H1 (cell line): ENCODE results near the gene SMARCE1. TPM values are rescaled to one million over a fixed set of nuclear protein-coding genes. Genes with fewer than 3 reads are reported as not detected.

Experiments
- CTCF ChIA-PET: fragments of 300-600 bp; sonication (Branson Sonifier 250); formaldehyde crosslinking; loops from one replicate; lab custom pipeline; 2021; ENCODE audit not compliant: partially characterized antibody; lab: Charles Lee
- POLR2A ChIA-PET: fragments of 300-600 bp; sonication (Branson Sonifier 250); formaldehyde crosslinking; loops from one replicate; lab custom pipeline; 2021; ENCODE audit warnings: inconsistent platforms; ENCODE audit not compliant: partially characterized antibody; lab: Charles Lee
- DNase-seq, 2 experiments: peaks; one replicate each; pipeline versions ENCODE4 v3.0.0 to v3.0.0-alpha.2; 2010 to 2022; ENCODE audit warnings: low spot score in 2 of 2, low read depth in 1 of 2, mixed read lengths in 1 of 2
- FAIRE-seq: peaks from 2 replicates; lab custom pipeline; 2011; peaks lifted over from hg19 to GRCh38; lab: Jason Lieb, UNC
- H2AFZ ChIP-seq: 2 replicates; pipeline ENCODE4 v1.8.1; 2012; ENCODE audit warnings: low read length, inconsistent platforms
- H2AK5ac ChIP-seq: 2 replicates; pipeline ENCODE4 v1.6.1; 2013; ENCODE audit warnings: low read depth, low read length
- H2BK120ac ChIP-seq: replicated peaks from 2 replicates; pipeline ENCODE3; 2013; ENCODE audit warnings: low read depth, low read length, inconsistent platforms
- H2BK12ac ChIP-seq: 2 replicates; pipeline ENCODE4 v1.6.1; 2013; ENCODE audit warnings: low read depth, low read length
- H2BK15ac ChIP-seq: 2 replicates; pipeline ENCODE4 v1.6.1; 2013; ENCODE audit warnings: low read length
- H2BK20ac ChIP-seq: 2 replicates; pipeline ENCODE4 v1.6.1; 2013; ENCODE audit warnings: low read length
- H2BK5ac ChIP-seq: 2 replicates; pipeline ENCODE4 v1.6.1; 2013; ENCODE audit warnings: low read depth, low read length
- H3K14ac ChIP-seq: 2 replicates; pipeline ENCODE4 v1.6.1; 2013; ENCODE audit warnings: inconsistent platforms; ENCODE audit not compliant: insufficient read length
- H3K18ac ChIP-seq: 2 replicates; pipeline ENCODE4 v1.6.1; 2013; ENCODE audit warnings: low read length; ENCODE audit errors: extremely low read depth
- H3K23ac ChIP-seq: 2 replicates; pipeline ENCODE4 v1.6.1; 2013; ENCODE audit warnings: inconsistent platforms; ENCODE audit not compliant: insufficient read length
- H3K23me2 ChIP-seq: 2 replicates; pipeline ENCODE4 v1.6.1; 2013; ENCODE audit warnings: low read depth, low read length
- H3K27ac ChIP-seq: 2 replicates; pipeline ENCODE4 v1.6.1; 2011; ENCODE audit warnings: low read depth, low read length, inconsistent platforms
- H3K27me3 ChIP-seq, 4 experiments: replicated peaks in 1 of 4; 1 replicate in 1 of 4; 2 replicates in 3 of 4; pipeline versions ENCODE4 v1.6.1 to v1.8.1; 2011 to 2013; ENCODE audit warnings: low read length in 3 of 4, mild to moderate bottlenecking in 3 of 4, inconsistent platforms in 2 of 4, mixed read lengths in 2 of 4, moderate library complexity in 1 of 4; ENCODE audit not compliant: control insufficient read depth in 3 of 4, insufficient read depth in 3 of 4; ENCODE audit errors: extremely low read depth in 1 of 4
- H3K36me3 ChIP-seq, 4 experiments: 2 replicates each; pipeline versions ENCODE4 v1.6.1 to v1.8.1; 2011 to 2013; ENCODE audit warnings: mild to moderate bottlenecking in 4 of 4, low read length in 3 of 4, moderate library complexity in 2 of 4, control low read depth in 1 of 4, inconsistent platforms in 1 of 4; ENCODE audit not compliant: insufficient read depth in 4 of 4, control insufficient read depth in 2 of 4
- H3K4ac ChIP-seq: replicated peaks from 2 replicates; pipeline ENCODE3; 2013; ENCODE audit warnings: low read length, low read depth, mixed read lengths, inconsistent platforms; ENCODE audit not compliant: insufficient read length
- H3K4me1 ChIP-seq, 4 experiments: replicated peaks in 1 of 4; 1 replicate in 1 of 4; 2 replicates in 3 of 4; pipeline versions ENCODE4 v1.6.1 to v1.8.1; 2011 to 2013; ENCODE audit warnings: low read length in 3 of 4, inconsistent platforms in 2 of 4, mixed read lengths in 1 of 4; ENCODE audit not compliant: insufficient read depth in 4 of 4, control insufficient read depth in 3 of 4
- H3K4me2 ChIP-seq, 2 experiments: 2 replicates each; pipeline versions ENCODE4 v1.6.1 to v1.8.1; 2011 to 2013; ENCODE audit warnings: low read depth in 2 of 2, low read length in 2 of 2, control low read depth in 1 of 2, inconsistent platforms in 1 of 2, mild to moderate bottlenecking in 1 of 2; ENCODE audit not compliant: insufficient read depth in 1 of 2
- H3K4me3 ChIP-seq, 4 experiments: fragments of 200-600, 300-600 bp in 1 of 4; sonication (generic), shearing (Covaris generic), sonication (Bioruptor Twin) in 1 of 4; 2 replicates each; pipeline versions ENCODE4 v1.5.1 to v1.8.1; 2011 to 2016; ENCODE audit warnings: low read length in 4 of 4, low read depth in 3 of 4, control low read depth in 2 of 4, inconsistent platforms in 2 of 4, mild to moderate bottlenecking in 2 of 4, mixed read lengths in 1 of 4, moderate library complexity in 1 of 4; ENCODE audit not compliant: insufficient read depth in 2 of 4; ENCODE audit errors: extremely low read depth in 1 of 4
- H3K56ac ChIP-seq: replicated peaks from 2 replicates; pipeline ENCODE3; 2013; ENCODE audit warnings: low read depth, mild to moderate bottlenecking, mixed read lengths, low read length, inconsistent platforms; ENCODE audit not compliant: insufficient read length
- H3K79me1 ChIP-seq: 2 replicates; pipeline ENCODE4 v1.6.1; 2013; ENCODE audit warnings: low read depth, low read length, control low read depth
- H3K79me2 ChIP-seq, 2 experiments: 2 replicates each; pipeline versions ENCODE4 v1.6.1 to v1.8.1; 2012 to 2013; ENCODE audit warnings: low read length in 2 of 2, mild to moderate bottlenecking in 2 of 2, inconsistent platforms in 1 of 2; ENCODE audit not compliant: insufficient read depth in 2 of 2, control insufficient read depth in 1 of 2
- H3K9ac ChIP-seq, 4 experiments: replicated peaks in 1 of 4; 1 replicate in 1 of 4; 2 replicates in 3 of 4; pipeline versions ENCODE4 v1.6.1 to v1.8.1; 2011 to 2013; ENCODE audit warnings: low read depth in 3 of 4, low read length in 3 of 4, control low read depth in 2 of 4, mild to moderate bottlenecking in 2 of 4, moderate library complexity in 2 of 4, inconsistent platforms in 1 of 4; ENCODE audit errors: extremely low read depth in 1 of 4
- H3K9me3 ChIP-seq, 2 experiments: 2 replicates each; pipeline versions ENCODE4 v1.6.1 to v1.8.1; 2012 to 2013; ENCODE audit warnings: mild to moderate bottlenecking in 2 of 2, moderate library complexity in 2 of 2, control low read depth in 1 of 2, inconsistent platforms in 1 of 2, low read depth in 1 of 2, low read length in 1 of 2, mixed read lengths in 1 of 2; ENCODE audit not compliant: insufficient read depth in 2 of 2
- H4K20me1 ChIP-seq, 2 experiments: replicated peaks in 1 of 2; 2 replicates each; pipeline versions ENCODE3 to v1.8.1; 2011 to 2013; ENCODE audit warnings: inconsistent platforms in 2 of 2, low read length in 2 of 2, mild to moderate bottlenecking in 1 of 2; ENCODE audit not compliant: insufficient read depth in 2 of 2, control insufficient read depth in 1 of 2
- H4K5ac ChIP-seq: 2 replicates; pipeline ENCODE4 v1.6.1; 2013; ENCODE audit warnings: low read length, low read depth, mixed read lengths, inconsistent platforms; ENCODE audit not compliant: insufficient read length
- H4K8ac ChIP-seq: 2 replicates; pipeline ENCODE4 v1.8.0; 2013; ENCODE audit warnings: mild to moderate bottlenecking, moderate library complexity, low read length, inconsistent platforms; ENCODE audit not compliant: insufficient read depth; ENCODE audit errors: extremely low read depth
- H4K91ac ChIP-seq: replicated peaks from 2 replicates; pipeline ENCODE3; 2013; ENCODE audit warnings: low read length, mixed read lengths, inconsistent platforms; ENCODE audit not compliant: insufficient read length
- BACH1 ChIP-seq: IDR thresholded peaks from 2 replicates; pipeline ENCODE4 v1.6.1; 2012; ENCODE audit warnings: low read length, improper control_type of control experiment
- CEBPB ChIP-seq: IDR thresholded peaks from 2 replicates; pipeline ENCODE4 v1.6.1; 2012; ENCODE audit warnings: low read depth, low read length
- CHD2 ChIP-seq: IDR thresholded peaks from 2 replicates; pipeline ENCODE4 v1.6.1; 2012; ENCODE audit warnings: low read length, improper control_type of control experiment
- CTBP2 ChIP-seq: IDR thresholded peaks from 2 replicates; pipeline ENCODE4 v1.7.0; 2011; ENCODE audit warnings: borderline replicate concordance, mild to moderate bottlenecking, moderate library complexity, mixed read lengths, low read length; ENCODE audit not compliant: insufficient read depth, insufficient read length
- HDAC2 ChIP-seq, 2 experiments: fragments of 300-600 bp in 1 of 2; sonication (generic) in 1 of 2; IDR thresholded peaks; 2 replicates each; pipeline ENCODE4 v1.6.1; 2011 to 2012; ENCODE audit warnings: low read depth in 2 of 2, low read length in 2 of 2, mild to moderate bottlenecking in 2 of 2, moderate library complexity in 2 of 2, borderline replicate concordance in 1 of 2, inconsistent platforms in 1 of 2
- KDM4A ChIP-seq: IDR thresholded peaks from one replicate; pipeline ENCODE4 v1.7.1; 2012; ENCODE audit warnings: low read depth, mild to moderate bottlenecking, moderate library complexity, low read length, inconsistent platforms; ENCODE audit not compliant: severe bottlenecking
- NANOG ChIP-seq: IDR thresholded peaks from 2 replicates; pipeline ENCODE4 v1.6.1; 2011; ENCODE audit warnings: low read length, low read depth, mild to moderate bottlenecking, inconsistent platforms; ENCODE audit not compliant: insufficient read depth, poor library complexity, severe bottlenecking
- NRF1 ChIP-seq: IDR thresholded peaks from 2 replicates; pipeline ENCODE4 v1.6.1; 2011; ENCODE audit warnings: mild to moderate bottlenecking, low read depth, low read length, improper control_type of control experiment
- POLR2A ChIP-seq, 2 experiments: IDR thresholded peaks; 1 replicate in 1 of 2; 2 replicates in 1 of 2; pipeline ENCODE4 v1.6.1; 2011; ENCODE audit warnings: low read depth in 2 of 2, low read length in 2 of 2, mild to moderate bottlenecking in 2 of 2; ENCODE audit errors: control extremely low read depth in 1 of 2
- SRF ChIP-seq: IDR thresholded peaks from 2 replicates; pipeline ENCODE4 v1.6.1; 2011; ENCODE audit warnings: mild to moderate bottlenecking, low read depth, low read length, moderate library complexity
- TCF12 ChIP-seq: IDR thresholded peaks from 2 replicates; pipeline ENCODE4 v1.6.1; 2011; ENCODE audit warnings: low read depth, mild to moderate bottlenecking, low read length
- WGBS, 2 experiments: shearing (Covaris generic) in 1 of 2; methylation state at CpG; one replicate each; pipeline versions ENCODE4 v1.1.6 to v1.1.7; 2013 to 2015; ENCODE audit warnings: low lambda C conversion rate in 2 of 2, mixed read lengths in 2 of 2, inconsistent platforms in 1 of 2, low coverage in 1 of 2, missing lambda C conversion rate in 1 of 2; ENCODE audit not compliant: insufficient replicate concordance in 2 of 2, insufficient coverage in 1 of 2, insufficient read length in 1 of 2; ENCODE audit errors: extremely low coverage in 1 of 2, missing lambda C conversion rate in 1 of 2; 5-methylcytosine and 5-hydroxymethylcytosine counted together
- polyA plus RNA-seq, 7 experiments: library from polyadenylated mRNA; depleted of rRNA in 3 of 7; stranded (reverse) in 5 of 7; unstranded in 2 of 7; fragments of >200 nt in 5 of 7; fragments of 200-250 nt in 2 of 7; gene quantifications; 1 replicate in 5 of 7; 2 replicates in 1 of 7; 4 replicates in 1 of 7; pipeline versions ENCODE4 v1.2.1 to v1.2.3, GENCODE V29; 2011 to 2013; ENCODE audit warnings: missing spikeins in 2 of 7, mixed read lengths in 2 of 7
- total RNA-seq: library from RNA; stranded (reverse); fragmentation: NEBNext Ultra II Directional; extraction: Animal tissue kit (Norgen Biotek cat#: 25700); gene quantifications from 2 replicates; pipeline ENCODE4 v1.2.1, GENCODE V29; 2021
- TF ChIP-seq, protein P1 (sequence below): IDR thresholded peaks from 2 replicates; pipeline ENCODE4 v1.6.1; 2012; ENCODE audit warnings: inconsistent platforms

SMARCE1 gene
- total and polyA plus RNA-seq, 2 of the 8 experiments (the other 6 are each of a cell fraction or from before 2014, with no cell fraction given): 30.7 to 131 TPM

DNA sequence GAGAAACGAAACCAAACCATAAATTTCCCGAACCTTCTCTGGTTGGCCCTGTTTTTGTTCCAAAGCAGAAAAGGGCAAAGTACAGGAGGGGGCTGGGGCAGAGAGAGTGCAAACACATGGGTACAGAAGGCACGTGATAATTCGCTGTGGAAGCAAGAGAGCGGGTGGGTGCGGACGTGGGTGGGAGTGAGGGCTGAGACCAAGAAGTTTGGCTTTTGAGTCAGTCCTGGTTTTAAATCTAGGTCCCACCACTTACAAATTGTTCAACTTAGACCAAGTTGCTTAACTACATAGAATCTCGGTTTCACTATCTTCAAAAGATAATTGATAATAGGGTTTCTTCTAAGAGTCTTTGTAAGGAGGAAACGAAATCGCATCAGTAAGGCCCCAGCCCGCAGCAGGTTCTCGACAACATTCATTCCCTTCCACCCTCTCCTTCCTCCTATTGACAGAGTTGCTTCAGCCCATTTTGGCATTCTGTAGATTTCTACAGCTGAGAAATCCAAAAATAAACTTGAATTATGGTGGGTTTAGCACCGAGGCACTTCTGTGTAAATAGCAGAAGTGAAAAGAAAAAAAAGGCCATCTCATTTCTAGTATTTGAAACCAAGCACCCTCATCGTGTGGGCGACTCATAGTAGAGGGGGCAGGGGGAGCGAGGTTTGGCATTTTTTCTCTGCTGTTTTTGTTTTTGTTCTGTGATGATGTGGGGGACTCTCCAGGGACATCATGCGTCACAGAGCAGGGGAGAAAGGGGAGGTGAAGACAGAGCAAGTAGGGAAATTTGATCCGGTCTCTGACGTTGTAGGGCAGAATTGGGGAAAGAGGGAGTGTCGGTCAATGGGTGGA, 48.8 kb downstream of the SMARCE1 start:
- 89% methylated on average over 20 of the region's 20 CpGs; no CpG with 5 or more reads in 1 of the 2 experiments for WGBS, 2 experiments
- Histone ChIP-seq H2BK5ac (no peak overlapping the region), H3K56ac (no peak overlapping the region), H4K5ac (no peak overlapping the region), H3K36me3 (no peaks in the 10 kb centered on the region), H3K23me2 (no peaks in the 10 kb centered on the region), H3K79me2 (no peaks in the 10 kb centered on the region), H4K91ac (no peak overlapping the region), H3K23ac (no peak overlapping the region), H3K27me3 (no peaks in the 10 kb centered on the region; a peak in 1 of 7 replicates), H3K27ac (no peak overlapping the region), H3K9ac (no peak overlapping the region), H3K18ac (no peak overlapping the region), H2AFZ (no peak overlapping the region), H2BK15ac (no peak overlapping the region), H2BK120ac (no peak overlapping the region), H3K9me3 (no peaks in the 10 kb centered on the region), H2AK5ac (no peak overlapping the region), H2BK12ac (no peak overlapping the region), H4K8ac (no peak overlapping the region), H3K4me3 (no peak overlapping the region), H3K4me2 (no peak overlapping the region), H3K79me1 (no peaks in the 10 kb centered on the region), H2BK20ac (no peak overlapping the region), H3K4me1 (peaks cover 0 to 3% (median 0%) of the 10 kb centered on the region in 4 experiments; a peak in 2 of 7 replicates), H4K20me1 (no peaks in the 10 kb centered on the region), H3K4ac (no peak overlapping the region), H3K14ac (no peak overlapping the region)
- DNase-seq: no peak
- ChIA-PET POLR2A (no interaction called here), CTCF (interaction anchor here (1.2 to 1.3 kb wide), 2 partner anchors 16 to 38 kb away, joined by 3 read pairs; no protein-coding TSS in a partner anchor)
- no peak for FAIRE-seq
- TF ChIP-seq NANOG (no peak), CHD2 (no peak), NRF1 (no peak), CTBP2 (no peak), SRF (no peak), BACH1 (no peak), POLR2A (IDR thresholded peaks at IDR 0.05; ENCODE audit: control extremely low read depth in 1 of 2, low read depth in 2 of 2, low read length in 2 of 2) (no peak), CEBPB (no peak), KDM4A (no peak), HDAC2 (IDR thresholded peaks at IDR 0.05; ENCODE audit: borderline replicate concordance in 1 of 2, low read depth in 2 of 2, low read length in 2 of 2) (no peak), TCF12 (no peak)
- TF ChIP-seq, protein P1, sequence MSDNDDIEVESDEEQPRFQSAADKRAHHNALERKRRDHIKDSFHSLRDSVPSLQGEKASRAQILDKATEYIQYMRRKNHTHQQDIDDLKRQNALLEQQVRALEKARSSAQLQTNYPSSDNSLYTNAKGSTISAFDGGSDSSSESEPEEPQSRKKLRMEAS: no peak
